GM18508 (cell line): Measurements from ENCODE around the gene ARHGEF28.

Experiments
- ATAC-seq: cut with Tn5 transposase; IDR thresholded peaks from one replicate; pipeline ENCODE4 v1.9.1; 2021; ENCODE audit warnings: moderate number of reproducible peaks; ENCODE audit not compliant: insufficient read depth, unreplicated experiment

ARHGEF28 gene

GRCh38 chr5:73625944-73626811 is at the start of gene ARHGEF28:
ARHGEF28 (plus strand) TSS chr5:73626196; CDS start chr5:73684852, 58,656 bp downstream.
- ATAC-seq = no peak

- ATAC-seq = no peak
Observed at GRCh38 chr5:73582285-73583145, 43.5 kb upstream of the ARHGEF28 start.

GRCh38 chr5:73587923-73588322 is 38.1 kb upstream of the ARHGEF28 start:
- ATAC-seq = no peak

GRCh38 chr5:73591102-73591695 is 34.8 kb upstream of the ARHGEF28 start:
- no peak for ATAC-seq

GRCh38 chr5:73591698-73592501 is 34.1 kb upstream of the ARHGEF28 start:
- no peak for ATAC-seq

GRCh38 chr5:73592551-73592950 is 33.4 kb upstream of the ARHGEF28 start:
- ATAC-seq = no peak

GRCh38 chr5:73596705-73597328 is 29.2 kb upstream of the ARHGEF28 start:
- no peak for ATAC-seq

- no peak for ATAC-seq
Observed at GRCh38 chr5:73599380-73599779, 26.6 kb upstream of the ARHGEF28 start.

GRCh38 chr5:73603998-73604397 is 22.0 kb upstream of the ARHGEF28 start:
- no peak for ATAC-seq

- ATAC-seq = no peak
Observed at GRCh38 chr5:73605223-73606087, 20.5 kb upstream of the ARHGEF28 start.

- no peak for ATAC-seq
Observed at GRCh38 chr5:73606206-73606753, 19.7 kb upstream of the ARHGEF28 start.

GRCh38 chr5:73607228-73607627 is 18.8 kb upstream of the ARHGEF28 start:
- no peak for ATAC-seq

- ATAC-seq = no peak
Observed at GRCh38 chr5:73612799-73613198, 13.2 kb upstream of the ARHGEF28 start.

GRCh38 chr5:73615085-73615484 is 10.9 kb upstream of the ARHGEF28 start:
- ATAC-seq = no peak

- no peak for ATAC-seq
Observed at GRCh38 chr5:73615947-73616346, 10.0 kb upstream of the ARHGEF28 start.

GRCh38 chr5:73617510-73618279 is 8.3 kb upstream of the ARHGEF28 start:
- no peak for ATAC-seq

- no peak for ATAC-seq
Observed at GRCh38 chr5:73619606-73620333, 6.2 kb upstream of the ARHGEF28 start.
